HG03108 (cell line): Measurements from ENCODE around the gene SRSF8.
A peak's percentile ranks its signal among the peaks of the same experiment; 100 is the strongest.
"Not testable (repeated sequence)": the region's sequence is repeated elsewhere in the genome, so short reads cannot be mapped to it uniquely, and the experiment has no call there.

Experiments
- ATAC-seq: cut with Tn5 transposase; IDR thresholded peaks from one replicate; pipeline ENCODE4 v1.9.1; 2021; ENCODE audit warnings: moderate library complexity; ENCODE audit not compliant: unreplicated experiment

Gene SRSF8, protein sequence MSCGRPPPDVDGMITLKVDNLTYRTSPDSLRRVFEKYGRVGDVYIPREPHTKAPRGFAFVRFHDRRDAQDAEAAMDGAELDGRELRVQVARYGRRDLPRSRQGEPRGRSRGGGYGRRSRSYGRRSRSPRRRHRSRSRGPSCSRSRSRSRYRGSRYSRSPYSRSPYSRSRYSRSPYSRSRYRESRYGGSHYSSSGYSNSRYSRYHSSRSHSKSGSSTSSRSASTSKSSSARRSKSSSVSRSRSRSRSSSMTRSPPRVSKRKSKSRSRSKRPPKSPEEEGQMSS

GRCh38 chr11:95066716-95067038 is at the start of gene SRSF8:
Gene SRSF8 (plus strand): TSS chr11:95066919. CDS start chr11:95067227, 308 bp downstream.
- peak; percentile 26 for ATAC-seq

DNA sequence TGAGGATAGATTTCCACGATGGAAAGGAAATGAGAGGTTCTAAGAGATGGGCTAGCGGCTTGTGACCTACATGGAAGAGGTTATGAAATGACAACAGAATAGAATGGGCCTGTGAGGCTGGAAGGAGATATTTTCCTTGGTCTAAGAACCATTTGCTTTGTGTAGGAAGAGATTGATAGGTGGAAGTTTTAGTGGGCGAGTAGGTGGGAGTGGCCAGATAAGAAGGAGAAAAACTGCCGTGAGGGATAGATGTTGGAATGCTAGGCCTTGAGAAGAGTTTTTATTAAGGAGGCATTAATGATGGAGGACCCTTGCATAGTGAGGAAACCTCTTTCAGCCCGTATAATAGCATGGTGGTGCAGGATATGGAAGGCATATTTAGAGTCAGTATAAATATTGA is 45.3 kb upstream of the SRSF8 start:
- ATAC-seq = not testable (repeated sequence)

DNA sequence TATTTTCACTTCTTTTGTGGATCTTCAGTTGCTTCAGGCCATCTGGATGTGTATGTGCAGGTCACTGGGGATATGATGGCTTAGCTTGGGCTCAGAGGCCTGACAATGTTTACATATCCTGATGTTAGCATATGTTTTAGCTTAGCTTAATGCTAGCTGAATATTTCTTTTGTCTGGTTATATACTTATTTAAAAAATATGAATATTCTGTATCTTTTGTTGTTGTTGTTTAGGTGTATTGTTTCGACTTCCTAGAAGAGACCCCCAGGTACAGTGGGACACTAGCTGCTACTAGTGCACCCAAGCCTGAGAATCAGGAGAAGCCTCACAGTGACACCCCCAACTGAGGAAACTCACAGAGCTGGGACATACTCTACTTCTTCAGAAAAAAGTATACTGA is 41.8 kb upstream of the SRSF8 start, which contains the start of gene KDM4E:
Gene KDM4E (plus strand): TSS at position 301 of the 400 bp plus-strand sequence. CDS start 300 bp downstream, outside the sequence.
- ATAC-seq = no peak

- ATAC-seq = not testable (repeated sequence)
Observed at GRCh38 chr11:95025594-95025993, 41.1 kb upstream of the SRSF8 start.

DNA sequence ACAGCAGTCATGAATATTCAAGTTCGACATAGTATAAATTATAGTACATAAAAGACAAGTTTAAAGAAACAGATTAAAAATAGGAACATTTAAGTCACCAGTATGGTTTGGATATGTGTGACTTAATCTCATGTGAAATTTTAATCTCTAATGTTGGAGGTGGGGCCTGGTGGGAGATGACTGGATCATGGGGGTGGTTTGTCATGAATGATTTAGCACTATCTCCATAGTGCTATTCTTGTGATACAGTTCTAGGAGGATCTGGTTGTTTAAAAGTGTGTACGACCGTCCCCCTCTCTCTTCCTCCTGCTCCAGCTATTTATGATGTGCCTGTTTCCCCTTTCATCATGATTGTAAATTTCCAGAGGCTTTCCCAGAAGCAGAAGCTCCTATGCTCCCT is 38.4 kb upstream of the SRSF8 start:
- no peak for ATAC-seq

GRCh38 chr11:95033051-95033450 is 33.7 kb upstream of the SRSF8 start:
- ATAC-seq = no peak

DNA sequence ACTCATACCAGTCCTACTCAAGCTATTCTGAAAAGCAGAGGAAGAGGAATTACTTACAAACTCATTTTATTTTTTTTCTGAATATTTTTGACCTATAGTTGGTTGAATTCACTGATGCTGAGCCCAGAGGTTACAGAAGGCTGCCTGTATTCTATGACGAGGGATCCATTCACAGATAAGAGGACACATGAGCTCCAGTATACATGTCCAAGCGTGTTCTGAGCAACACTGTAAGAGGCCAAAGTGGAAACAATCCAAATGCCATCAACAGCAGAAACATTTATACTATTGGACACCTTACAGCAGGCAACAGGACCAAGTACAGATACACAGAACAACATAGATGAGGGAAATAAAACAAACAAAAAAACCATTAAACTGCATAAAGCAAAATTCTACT is 31.4 kb upstream of the SRSF8 start:
- ATAC-seq = no peak

DNA sequence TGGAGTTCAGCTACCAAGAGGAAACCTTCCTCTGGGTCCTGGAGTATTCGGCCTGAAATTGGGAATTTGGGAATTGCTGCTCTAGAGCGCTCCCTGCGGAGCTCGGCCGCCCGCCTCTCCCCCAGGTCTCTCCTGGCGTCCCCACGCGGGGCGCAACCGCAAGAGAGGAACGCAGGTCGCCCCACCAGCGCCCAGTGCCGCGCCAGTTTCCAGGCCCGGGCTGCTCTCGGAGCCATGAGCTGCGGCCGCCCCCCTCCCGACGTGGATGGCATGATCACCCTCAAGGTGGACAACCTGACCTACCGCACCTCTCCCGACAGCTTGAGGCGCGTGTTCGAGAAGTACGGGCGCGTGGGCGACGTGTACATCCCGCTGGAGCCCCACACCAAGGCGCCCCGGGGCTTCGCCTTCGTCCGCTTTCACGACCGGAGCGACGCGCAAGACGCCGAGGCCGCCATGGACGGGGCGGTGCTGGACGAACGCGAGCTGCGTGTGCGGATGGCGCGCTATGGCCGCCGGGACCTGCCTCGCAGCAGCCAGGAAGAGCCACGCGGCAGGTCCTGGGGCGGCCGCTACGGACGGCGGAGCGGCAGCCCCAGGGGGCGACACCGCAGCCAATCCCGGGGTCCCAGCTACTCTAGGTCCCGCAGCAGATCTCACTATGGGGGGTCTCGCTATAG is 29.2 kb upstream of the SRSF8 start:
- ATAC-seq = not testable (repeated sequence)

GRCh38 chr11:95042239-95042638 is 24.5 kb upstream of the SRSF8 start:
- no peak for ATAC-seq

DNA sequence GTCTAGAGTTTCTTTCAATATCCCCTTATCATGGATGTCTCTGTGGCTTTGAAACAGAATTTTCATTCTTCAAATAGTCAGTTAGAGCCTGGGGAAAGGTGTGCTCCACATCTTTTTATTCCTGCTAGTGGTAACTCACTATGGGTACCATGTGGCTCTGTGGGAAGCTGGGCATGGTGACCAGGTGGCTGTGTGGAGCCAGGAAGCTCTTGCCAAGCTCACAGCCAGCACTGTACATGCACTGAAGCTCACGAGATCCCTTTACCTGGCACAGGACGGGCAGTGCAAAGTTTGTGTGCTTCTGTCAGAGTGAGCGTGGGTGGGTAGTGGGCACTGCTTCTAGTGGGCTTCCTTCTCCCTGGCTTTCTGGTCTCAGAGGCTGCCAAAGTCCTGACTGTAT is 23.8 kb upstream of the SRSF8 start:
- no peak for ATAC-seq

DNA sequence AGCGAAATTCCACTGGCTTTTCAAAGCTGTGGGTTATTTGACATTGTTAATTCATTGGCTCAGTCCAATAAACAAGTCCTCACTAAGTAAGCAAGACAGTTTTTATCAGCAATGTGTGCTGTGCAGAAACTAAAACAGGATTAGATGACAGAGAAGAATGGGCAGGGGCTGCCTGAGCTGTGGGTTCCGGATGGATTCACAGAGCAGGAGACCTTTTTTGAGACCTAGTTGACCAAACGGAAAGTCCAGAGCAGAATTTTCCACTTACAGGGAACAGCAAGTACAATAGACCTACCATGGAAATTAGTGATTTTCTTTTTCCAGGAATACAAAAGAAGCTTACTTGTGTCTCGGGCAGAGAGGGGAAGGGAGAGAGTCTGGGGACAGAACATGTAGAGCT is 22.7 kb upstream of the SRSF8 start:
- no peak for ATAC-seq

DNA sequence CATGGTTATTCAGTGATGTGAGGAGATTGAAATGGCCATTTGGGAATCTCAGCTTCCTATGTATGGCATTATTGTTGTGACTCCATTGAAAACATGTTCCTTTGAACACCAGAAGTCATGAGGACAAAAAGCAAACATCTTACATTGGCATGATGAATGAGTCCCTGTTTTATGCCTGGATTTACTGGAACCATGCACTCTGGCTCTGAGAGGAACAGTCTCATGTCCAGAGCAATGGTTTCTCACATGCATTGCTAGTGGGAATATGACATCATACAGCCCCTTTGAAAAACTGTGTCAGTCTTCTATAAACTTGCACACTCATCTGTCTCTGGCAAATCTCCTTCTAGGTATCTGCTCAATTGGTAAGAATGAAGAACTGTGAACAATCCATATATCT is 20.9 kb upstream of the SRSF8 start:
- ATAC-seq = no peak

DNA sequence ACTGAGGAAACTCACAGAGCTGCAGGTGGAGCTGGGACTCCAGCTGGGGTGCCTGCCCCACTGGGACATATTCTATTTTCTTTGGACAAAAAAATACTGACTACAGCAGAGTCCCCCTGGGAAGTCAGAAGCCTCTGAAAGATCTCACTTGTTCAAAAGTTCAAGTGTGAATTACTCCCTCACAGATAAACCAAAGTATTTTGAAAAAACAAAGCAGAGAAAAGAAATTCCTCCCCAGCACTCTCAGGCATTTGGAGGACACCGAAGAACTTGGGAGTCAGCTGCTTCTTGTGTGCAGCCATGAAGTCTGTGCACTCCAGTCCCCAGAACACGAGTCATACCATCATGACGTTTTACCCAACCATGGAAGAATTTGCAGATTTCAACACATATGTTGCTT is 17.6 kb upstream of the SRSF8 start, which contains the start of gene KDM4F:
Gene KDM4F (plus strand): TSS at position 301 of the 400 bp plus-strand sequence.
- not testable (repeated sequence) for ATAC-seq

DNA sequence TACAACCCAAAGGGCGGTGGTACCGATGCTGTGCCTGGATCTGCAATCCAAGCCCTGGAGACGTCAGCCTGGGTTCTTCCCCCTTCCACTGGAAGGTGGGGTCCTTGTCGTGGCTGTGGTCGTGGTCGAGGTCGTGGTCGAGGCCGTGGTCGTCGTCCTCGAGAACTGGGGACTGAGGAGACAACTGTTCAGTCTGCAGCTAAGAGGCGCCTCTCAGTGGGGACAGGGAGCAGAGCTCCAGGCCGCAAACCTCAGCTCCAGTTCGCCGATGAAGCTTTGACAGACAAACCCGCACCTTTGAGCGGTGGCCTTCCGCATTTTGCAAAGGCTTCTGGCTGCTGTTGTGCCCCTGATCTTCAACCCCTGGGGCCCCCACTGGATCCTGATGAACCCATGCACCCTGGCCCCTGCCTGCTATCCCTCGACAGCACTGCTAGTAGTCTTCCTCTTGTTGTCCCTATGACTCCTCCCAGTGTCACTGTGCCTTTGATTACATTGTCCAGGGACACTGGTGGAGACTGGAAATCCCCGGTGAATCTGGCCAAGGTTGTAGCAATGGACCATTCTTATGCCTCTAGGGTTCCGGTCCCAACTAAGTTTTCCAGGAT is 16.0 kb upstream of the SRSF8 start:
- no peak for ATAC-seq

DNA sequence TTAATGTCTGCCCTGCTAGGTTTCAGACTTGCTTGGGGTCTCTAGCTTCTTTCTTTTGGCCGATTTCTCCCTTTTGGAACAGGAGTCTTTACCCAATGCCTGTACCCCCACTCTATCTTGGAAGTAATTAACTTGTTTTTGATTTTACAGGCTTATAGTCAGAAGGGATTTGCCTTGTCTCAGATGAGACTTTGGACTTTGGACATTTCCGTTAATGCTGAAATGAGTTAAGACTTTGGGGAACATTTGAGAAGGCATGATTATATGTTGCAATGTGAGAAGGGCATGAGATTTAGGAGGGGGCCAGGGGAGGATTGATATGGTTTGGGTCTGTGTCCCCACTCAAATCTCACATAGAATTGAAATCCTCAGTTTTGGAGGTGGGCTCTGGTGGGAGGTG is 12.4 kb upstream of the SRSF8 start:
- no peak for ATAC-seq

DNA sequence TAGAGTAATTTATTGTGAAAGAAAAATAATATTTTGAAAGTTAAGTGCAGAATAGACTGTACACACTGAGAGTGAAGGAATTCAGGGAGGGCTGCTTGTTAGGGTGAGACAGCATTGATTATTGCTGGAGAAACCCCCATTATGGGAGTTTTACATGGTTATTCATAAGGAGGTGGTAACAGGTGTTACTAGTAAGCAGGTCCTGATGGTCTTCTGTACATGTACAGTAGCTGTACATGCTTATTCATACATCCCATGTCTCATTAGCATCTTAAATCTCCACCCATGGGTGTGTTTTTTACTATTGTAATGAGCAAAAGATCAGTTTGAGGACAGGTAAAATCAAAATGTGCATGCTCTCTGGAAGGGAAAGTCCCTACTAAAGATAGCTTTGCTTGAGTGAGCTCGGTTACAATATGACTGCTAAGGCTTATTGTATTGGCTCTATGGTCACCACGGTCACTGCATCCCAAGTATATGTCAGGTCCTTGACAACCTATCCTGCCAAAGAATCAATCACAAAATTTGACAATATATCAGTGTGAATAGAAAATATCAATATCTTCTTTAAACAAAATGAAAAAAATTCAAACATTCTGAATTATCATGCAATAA is 11.3 kb upstream of the SRSF8 start:
- ATAC-seq = peak; percentile 99

DNA sequence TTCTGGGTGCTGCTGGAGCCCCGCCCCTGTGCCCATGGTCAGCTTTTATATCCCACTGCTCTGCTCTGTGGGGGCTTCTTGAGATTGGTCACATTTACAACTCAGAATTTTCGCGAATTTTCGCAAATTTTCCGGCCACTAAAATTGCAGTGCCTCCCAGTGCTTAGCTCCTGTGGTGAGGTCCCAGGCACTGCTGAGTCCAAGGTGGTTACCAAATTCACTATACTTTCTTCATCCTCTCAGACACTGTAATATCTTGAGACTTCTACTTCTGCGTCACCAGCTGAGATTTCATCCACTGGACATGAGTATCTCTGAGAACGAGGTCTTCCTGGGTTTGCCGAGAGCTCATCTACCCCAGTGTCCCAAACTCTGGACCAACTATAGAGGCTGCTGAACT is 8.8 kb upstream of the SRSF8 start:
- ATAC-seq = no peak

- no peak for ATAC-seq
Observed at GRCh38 chr11:95058621-95059020, 8.1 kb upstream of the SRSF8 start.

- no peak for ATAC-seq
Observed at GRCh38 chr11:95059046-95059445, 7.7 kb upstream of the SRSF8 start.

DNA sequence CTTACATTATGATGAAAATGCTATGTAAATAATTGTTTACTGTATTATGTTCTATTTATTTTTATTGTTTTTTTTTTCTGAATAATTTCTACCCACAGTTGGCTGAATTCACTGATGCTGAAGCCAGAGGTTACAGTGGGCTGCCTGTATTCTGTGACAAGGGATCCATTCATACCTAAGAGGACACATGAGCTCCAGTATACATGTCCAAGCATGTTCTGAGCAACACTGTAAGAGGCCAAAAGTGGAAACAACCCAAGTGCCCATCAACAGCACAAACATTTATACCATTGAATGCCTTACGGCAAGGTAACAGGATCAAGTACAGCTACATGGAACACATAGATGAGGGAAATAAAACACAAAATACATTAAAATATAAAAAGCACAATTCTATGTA is 1.4 kb upstream of the SRSF8 start:
- ATAC-seq = no peak

DNA sequence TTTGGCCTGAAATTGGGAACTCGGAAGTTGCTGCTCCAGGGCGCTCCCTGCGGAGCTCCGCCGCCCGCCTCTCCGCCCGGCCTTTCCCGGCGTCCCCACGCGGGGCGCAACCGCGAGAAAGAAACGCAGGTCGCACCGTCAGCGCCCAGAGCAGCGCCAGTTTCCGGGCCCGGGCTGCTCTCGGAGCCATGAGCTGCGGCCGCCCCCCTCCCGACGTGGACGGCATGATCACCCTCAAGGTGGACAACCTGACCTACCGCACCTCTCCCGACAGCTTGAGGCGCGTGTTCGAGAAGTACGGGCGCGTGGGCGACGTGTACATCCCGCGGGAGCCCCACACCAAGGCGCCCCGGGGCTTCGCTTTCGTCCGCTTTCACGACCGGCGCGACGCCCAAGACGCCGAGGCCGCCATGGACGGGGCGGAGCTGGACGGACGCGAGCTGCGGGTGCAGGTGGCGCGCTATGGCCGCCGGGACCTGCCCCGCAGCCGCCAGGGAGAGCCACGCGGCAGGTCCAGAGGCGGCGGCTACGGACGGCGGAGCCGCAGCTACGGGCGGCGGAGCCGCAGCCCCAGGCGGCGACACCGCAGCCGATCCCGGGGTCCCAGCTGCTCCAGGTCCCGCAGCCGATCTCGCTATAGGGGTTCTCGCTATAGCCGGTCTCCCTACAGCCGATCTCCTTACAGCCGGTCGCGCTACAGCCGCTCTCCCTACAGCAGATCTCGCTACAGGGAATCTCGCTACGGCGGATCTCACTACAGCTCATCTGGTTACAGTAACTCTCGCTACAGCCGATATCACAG is 521 bp downstream of the SRSF8 start:
- peak; percentile 49 for ATAC-seq
